CMK (cell line): Measurements from ENCODE around the gene CPN1.

Source experiments
- DNase-seq: peaks from one replicate; pipeline ENCODE4 v3.0.0-alpha.2; 2010; ENCODE audit warnings: low read depth

CPN1 gene

GRCh38 chr10:99996671-99997648 is 84.7 kb downstream of the CPN1 start:
- no peak for DNase-seq

- DNase-seq: no peak
Observed at GRCh38 chr10:99995713-99996112, 86.0 kb downstream of the CPN1 start.

- no peak for DNase-seq
Observed at GRCh38 chr10:99995269-99995668, 86.4 kb downstream of the CPN1 start.

GRCh38 chr10:99994801-99995200 is 86.9 kb downstream of the CPN1 start:
- DNase-seq: no peak

- peak; percentile 52 for DNase-seq
Observed at GRCh38 chr10:99993701-99994689, 87.7 kb downstream of the CPN1 start.
